RCC 7860 (cell line): ENCODE data around the gene MOCS3.
"Not testable (repeated sequence)": the region's sequence is repeated elsewhere in the genome, so short reads cannot be mapped to it uniquely, and the experiment has no call there.

ENCODE experiments used
- DNase-seq: peaks from one replicate; pipeline ENCODE4 v3.0.0-alpha.2; 2015; ENCODE audit warnings: low spot score
- FAIRE-seq: peaks from 2 replicates; lab custom pipeline; 2012; peaks lifted over from hg19 to GRCh38; lab: Jason Lieb, UNC

The MOCS3 gene

DNA sequence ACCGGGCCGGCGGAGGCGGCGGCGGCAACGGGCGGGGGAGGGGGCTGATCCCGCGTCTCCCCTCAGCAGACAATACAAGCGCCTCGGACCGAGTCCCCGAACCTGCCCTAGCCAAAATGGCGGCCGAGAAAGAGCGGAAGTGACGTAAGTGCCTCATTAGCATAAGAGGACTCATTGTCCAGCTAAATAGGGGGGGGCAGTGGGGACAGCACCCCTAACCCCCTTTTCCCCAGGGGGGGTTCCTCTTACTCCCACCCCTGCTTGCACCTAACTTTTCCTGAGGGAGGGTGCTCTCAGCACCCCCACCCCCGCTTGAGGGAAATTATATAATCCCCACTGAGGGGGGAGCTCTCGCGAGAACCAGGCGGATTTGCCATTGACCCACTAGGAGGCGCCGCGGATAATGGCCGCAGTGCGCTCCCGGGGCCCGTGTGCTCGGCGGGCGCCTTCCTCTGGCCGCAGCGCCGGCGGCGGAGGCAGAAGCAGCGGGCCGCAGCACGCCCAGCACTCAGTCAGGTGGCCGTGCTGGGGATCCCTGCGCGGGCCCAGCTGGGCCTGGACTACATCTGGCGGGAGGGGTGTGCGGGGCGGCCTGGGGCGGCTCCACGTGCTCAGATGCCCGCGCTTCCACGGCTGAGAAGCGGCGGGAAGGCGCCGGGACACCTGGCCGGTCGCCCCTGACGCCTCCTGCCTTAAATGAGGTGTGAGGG is 27.2 kb upstream of the MOCS3 start, which contains the start of gene ADNP:
ADNP (minus strand) TSS at position 132 of the 710 bp plus-strand sequence. CDS start 27,441 bp downstream, outside the sequence.
- no peak for FAIRE-seq
- DNase-seq: peak; percentile 87

DNA sequence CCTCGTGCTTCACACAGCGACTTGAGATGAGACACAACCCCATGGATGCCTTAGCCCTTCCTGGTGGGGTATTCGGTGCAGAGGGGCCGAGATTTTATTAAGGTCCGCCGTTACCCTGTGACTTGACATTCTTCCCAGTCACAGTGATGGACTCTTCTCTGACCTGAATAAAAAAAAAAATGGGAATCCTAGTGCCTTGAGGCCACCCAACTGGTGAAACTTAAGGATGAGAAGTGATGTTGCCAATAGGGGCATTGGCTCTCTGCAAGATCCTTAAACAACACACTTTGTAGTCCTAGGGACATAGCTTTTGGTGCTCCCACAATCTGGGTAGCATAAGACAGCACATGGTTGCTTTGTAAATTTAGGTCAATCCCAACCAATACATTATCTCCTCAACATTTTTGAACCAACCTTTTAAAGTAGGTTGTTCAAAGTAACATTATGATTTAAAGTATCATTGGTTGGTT is 26.6 kb upstream of the MOCS3 start:
- FAIRE-seq (no peak), DNase-seq (no peak)

DNA sequence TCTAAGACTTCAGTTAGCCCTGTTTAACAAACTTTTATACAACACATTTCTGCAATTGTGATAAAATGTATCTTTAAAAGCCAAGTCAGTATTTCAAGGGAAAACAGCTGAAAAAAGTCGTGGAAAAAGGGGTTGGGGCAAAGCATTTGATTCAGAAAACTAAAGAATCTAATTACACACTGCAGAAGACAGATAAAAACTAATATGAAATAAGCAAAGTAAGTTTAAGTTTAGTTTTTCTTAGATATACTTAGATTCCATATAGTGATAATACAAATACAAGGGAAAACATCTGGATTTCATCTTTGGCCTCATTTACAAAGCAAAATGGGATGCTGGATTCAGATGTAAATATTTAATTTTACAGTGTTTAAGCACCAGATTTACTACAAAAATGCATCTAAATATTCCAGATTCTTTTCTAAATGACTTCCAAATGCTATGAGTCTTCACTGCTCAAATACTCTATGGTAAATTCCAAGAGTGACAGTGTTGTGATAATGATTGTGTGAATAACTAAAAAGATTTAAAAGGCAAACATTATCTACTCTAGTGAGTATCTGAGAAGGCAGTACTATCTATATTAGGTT is 25.8 kb upstream of the MOCS3 start:
- FAIRE-seq (no peak), DNase-seq (no peak)

DNA sequence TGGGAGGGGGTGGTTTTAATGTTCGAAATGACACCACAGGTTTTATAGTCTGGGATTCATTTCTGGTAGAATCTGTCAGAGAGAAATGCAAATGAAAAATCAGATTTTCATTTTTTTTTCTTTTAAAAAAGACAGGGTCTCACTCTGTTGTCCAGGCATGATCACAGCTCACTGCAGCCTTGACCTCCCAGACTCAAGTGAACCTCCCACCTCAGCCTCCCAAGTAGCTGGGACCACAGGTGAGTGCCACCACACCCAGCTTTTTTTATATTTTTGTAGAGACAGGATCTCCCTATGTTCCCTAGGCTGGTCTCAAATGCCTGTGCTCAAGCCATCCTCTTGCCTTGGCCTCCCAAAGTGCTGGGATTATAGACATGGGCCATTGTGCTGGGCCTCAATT is 25.0 kb upstream of the MOCS3 start:
- no peak for FAIRE-seq

DNA sequence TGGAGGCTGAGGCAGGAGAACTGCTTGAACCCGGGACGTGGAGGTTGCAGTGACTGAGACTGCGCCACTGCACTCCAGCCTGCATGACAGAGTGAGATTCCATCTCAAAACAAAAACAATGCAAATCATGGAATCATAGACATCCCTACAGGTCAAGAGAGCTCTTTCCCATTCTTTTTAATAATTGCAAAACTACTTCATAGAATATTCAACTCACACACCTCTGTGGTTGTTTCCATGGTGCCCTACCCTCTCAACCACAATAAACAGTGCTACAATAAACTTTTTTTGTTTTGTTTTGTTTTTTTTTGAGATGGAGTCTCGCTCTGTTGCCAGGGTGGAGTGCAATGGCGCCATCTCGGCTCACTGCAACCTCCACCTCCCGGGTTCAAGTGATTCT is 15.5 kb upstream of the MOCS3 start:
- no peak for DNase-seq
- FAIRE-seq: no peak

More for the DNA sequence above, 25.0 kb upstream of the MOCS3 start:
- DNase-seq: no peak

DNA sequence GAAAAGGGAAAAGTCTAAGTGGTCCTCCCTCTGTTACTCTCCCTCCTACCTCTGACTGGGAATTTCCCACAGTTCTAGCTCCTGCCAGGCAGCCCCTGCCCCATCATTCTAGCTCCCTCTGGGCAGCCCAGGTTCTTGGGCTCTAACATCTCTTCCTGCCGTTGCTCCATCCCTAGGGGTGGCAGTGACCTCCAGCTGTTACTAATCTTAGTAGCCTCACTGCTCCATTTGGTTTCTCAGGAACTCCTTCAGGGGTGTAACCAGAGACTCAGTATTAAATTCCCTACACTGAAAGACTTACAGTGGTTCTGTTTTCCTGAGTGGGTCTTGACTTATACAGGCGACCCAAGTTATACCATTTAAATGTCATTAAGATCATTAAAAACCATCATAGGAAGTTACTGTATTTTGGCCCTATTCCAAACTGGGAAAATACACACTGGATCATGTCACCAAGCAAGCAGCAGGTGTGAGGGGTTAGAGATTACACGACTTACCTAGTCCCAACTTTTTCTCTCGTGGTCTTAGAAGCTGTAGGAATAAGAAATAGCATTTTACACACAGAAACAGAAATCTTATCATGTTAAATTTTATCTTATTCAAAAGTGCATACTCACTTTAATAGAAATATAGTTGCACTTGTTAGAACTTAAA is 10.4 kb upstream of the MOCS3 start:
- DNase-seq (no peak), FAIRE-seq (no peak)

DNA sequence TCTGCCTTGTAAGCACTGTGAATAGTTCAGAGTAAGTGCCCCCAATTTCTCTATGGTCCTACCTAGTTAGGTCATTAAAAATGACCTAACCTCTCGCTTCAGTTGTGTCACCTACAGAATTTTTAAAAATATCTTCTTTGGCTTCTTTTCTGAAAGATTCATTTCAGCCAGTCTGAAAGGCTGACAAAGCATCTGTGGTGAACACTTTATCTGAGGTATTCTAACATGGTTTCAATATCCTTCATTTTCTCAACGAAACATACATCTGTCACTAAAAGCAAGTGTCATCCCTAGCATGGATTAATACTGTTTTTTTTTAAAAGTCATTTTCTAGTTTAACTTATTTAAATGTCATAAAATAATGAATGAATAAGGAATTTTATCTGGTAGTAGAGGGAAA is 5.4 kb upstream of the MOCS3 start:
- FAIRE-seq: no peak
- no peak for DNase-seq

DNA sequence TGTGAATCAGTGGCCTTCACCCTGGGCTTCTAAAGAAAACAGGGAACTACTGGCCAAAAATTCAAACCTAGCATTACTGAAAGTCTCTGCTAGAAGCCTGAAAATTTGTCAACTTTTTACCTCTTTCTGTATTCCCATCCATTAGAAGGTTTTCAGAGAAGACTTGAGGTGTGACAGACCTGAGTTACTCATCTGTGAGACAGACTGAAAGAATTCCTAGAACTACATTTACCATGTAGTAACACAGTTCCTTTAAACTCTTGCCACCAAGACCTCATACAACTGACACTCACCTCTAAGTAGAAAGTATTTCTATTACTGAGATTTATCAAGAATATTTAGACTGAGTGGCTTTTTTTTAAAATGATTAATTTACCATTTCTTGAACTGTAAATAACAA is 4.8 kb upstream of the MOCS3 start:
- FAIRE-seq: no peak
- no peak for DNase-seq

DNA sequence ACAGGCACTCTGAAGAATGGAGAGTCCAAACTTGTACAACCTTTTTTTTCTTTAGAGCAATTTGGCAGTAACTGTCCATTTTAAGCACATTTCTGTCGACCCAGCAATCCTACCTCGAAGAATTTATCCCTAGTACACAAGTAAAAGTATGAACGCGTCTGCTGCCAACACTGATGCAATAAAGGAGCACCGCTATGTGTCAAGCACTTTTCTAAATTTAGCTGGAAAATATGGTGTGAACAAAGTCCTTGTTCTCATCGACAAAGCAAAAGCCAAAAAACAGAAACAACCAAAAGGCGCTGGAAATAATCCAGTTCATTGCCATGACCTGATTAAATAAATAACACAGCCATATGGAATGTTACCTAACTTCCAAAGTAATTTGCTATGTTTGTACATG is 1.3 kb upstream of the MOCS3 start:
- no peak for DNase-seq
- no peak for FAIRE-seq

DNA sequence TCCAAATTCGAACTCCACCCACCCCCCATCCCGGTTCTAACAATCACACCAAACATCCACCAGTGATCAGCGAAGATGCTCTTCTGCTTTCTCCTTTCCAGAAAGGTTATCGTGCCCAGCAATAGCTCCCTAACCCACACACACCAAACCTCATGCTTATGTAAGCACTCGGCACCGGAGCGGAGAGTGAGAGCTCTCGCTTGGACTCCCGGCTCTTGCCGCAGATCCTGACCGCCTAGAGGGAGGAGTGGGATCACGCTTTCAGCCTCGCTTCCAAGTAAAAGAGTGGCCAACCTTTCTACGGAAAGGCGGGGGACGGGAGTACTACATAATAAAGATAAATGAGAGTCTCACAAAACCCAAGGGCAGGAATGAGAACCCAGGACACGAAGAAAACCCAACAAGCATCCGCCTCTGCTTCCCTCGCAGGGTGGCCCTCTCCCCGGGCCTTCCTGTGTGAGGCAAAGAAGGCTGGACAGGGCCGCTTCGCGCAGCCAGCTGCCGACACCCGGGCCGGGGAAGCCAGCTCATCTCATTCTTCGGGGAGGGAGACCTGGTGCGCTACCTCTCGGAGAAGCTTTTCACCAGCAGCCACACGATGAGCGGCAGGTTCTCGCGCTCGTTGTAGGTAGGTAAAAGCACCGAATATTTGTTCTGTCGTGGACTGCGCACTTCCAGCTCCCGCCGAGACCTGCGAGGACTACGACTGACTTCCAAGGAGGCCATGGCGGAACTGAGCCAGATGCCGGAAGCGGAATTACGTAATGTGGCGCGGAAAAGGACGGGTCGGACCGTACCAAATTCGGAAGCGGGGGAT is 612 bp upstream of the MOCS3 start, which contains the start of gene DPM1:
DPM1 (minus strand) TSS at position 735 of the 817 bp plus-strand sequence; CDS start at position 726, 9 bp downstream.
- FAIRE-seq (no peak), DNase-seq (no peak)

DNA sequence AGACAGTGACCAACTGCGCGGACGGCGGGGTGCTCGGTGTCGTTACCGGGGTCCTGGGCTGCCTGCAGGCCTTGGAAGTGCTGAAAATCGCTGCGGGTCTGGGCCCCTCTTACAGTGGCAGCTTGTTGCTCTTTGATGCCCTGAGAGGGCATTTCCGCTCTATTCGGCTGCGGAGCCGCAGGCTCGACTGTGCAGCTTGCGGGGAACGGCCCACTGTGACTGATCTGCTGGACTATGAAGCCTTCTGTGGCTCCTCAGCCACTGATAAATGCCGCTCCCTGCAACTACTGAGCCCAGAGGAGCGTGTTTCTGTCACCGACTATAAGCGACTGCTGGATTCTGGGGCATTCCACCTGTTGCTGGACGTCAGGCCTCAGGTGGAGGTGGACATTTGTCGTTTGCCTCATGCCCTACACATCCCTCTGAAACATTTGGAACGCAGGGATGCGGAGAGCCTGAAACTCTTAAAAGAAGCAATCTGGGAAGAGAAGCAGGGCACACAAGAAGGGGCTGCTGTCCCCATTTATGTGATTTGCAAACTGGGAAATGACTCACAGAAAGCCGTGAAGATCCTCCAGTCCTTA is 1.0 kb downstream of the MOCS3 start:
- FAIRE-seq (no peak), DNase-seq (no peak)

DNA sequence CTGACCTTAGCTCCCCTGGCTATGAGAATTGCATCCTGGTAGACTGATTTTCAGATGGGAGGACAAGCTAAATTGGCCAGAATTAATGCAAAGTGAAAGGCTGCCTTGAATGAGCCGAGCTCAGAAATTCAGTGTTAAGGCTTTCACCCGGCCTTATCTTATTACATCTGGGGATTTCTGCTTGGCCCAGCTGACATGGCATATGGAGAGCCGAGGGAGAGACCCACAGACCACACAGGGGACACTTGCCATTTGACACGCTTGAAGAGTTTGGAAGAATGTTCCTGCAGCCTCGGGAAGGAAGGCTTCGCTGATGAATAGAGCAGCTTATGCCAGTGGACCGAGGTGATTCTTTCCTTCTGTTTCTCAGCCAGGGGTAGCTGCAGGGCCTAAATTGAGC is 9.0 kb downstream of the MOCS3 start:
- FAIRE-seq (peak; percentile 89), DNase-seq (peak; percentile 89)

DNA sequence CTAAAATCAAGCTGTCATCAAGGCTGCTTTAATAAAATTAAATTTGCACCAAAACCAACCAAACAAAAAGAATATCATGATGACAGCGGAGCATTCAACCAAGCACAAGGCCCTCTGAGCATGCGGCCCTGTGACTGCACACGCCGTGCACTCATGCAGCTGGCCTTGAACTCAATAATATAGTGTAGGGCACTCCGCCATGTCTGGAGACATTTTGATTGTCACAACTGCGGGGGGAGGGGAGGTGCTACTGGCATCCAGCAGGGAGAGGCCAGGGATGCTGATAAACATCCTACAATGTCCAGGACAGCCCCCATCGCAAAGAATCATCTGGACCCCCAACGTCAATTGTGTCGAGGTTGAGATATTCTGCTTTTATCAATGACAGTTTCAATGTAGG is 9.7 kb downstream of the MOCS3 start:
- FAIRE-seq: no peak
- no peak for DNase-seq

DNA sequence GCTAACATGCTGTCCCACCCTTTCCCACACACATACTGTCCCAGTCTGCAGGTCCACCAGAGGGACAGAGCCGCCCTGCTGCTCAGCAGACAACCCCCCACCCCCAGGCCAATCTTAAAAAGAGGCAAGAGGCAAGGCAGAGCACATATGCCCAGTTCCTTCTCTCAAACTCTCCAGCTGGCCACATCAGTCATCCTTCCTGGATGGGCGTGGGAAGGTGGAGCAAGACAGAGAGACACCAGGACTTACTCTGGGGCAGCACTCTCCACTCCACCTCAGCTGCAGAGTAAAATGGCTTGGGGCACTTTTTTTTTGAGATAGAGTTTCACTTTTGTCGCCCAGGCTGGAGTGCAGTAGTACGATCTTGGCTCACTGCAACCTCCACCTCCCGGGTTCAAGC is 10.8 kb downstream of the MOCS3 start:
- no peak for FAIRE-seq
- DNase-seq: no peak

DNA sequence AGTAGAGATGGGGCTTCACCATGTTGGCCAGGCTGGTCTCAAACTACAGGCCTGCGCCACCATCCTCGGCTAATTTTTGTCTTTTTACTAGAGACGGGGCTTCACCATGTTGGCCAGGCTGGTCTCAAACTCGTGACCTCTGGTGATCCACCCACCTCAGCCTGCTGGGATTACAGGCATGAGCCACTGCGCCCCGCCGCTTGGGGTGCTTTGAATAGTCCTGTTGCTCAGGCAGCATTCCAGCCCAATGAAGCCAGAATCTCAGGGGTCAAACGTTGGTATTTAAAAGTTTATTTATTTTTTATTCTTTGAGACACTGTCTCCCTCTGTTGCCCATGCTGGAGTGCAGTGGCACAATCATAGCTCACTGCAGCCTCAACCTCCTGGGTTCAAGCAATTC is 11.3 kb downstream of the MOCS3 start:
- DNase-seq (no peak), FAIRE-seq (no peak)

DNA sequence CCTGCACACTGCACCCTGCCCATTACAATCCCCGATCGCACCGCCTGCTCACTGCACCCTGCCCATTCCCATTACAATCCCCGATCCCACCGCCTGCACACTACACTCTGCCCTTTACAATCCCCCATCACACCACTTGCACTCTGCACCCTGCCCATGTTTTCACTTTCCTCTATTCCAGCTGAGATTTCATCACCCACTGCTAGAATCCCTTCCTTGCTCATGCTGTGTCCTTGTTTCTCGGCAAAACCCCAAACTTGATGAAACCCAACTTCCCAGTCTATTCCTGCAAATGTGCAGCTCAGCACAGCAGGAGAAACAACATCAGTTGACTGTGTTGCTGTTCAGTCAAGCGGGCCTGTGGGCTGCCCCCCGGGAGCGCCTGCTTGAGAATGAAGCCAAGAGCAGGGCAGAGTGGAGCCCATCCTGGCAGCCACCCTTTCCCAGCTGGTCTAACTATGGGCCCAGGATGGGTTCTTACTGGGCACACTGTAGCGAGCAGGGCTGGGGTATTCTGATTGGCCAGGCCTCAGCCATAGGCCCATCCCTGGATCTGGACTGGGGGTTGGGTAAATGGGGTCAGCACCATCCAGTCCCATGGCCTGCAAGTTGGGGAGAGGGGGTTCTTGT is 17.2 kb downstream of the MOCS3 start:
- FAIRE-seq: no peak
- DNase-seq: no peak

DNA sequence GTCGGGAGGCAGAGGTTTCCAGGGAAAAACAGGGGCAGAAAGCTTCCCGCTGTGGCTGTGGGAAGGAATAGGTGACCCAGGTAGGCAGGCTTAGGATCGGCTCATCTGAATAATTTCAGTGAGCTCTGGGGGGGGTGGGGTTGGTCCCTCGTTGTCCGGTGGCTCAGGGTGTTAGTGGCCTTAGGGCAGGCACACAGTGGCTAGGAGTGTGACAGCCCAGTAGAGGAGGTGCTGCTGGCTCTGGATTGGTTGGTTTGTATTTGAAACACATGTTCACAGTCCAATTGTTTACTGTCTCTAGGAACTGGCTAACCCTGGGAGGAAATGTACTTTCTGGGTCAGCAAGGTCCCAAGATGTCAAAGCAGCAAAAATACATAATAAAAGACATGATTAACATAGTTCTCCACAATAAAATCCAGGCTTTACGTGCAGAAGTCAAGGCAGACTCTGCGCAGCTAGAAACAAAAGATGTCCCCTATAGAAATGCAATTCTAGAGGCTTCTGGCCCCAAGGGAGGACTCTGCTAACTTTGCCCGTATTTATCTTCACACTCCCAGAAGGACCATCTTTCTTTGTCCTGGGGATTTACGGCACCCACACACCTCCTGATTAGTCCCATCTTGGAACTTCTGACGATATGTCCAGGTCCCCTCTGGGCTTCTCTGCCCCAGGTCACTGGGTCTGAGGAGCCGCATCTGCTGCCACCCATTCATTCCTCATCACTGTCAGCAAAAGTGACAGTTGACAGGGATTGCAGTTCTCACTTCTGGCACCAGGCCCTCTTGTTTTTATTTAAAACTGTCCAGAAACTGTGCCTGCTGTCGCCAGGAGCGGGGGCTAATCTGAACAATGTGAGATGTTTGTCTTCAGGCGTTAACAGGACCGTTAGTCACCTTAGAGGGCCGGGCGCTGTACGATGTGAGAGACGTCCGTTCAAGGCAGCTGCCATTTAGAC is 18.7 kb downstream of the MOCS3 start:
- DNase-seq: no peak
- FAIRE-seq: no peak

DNA sequence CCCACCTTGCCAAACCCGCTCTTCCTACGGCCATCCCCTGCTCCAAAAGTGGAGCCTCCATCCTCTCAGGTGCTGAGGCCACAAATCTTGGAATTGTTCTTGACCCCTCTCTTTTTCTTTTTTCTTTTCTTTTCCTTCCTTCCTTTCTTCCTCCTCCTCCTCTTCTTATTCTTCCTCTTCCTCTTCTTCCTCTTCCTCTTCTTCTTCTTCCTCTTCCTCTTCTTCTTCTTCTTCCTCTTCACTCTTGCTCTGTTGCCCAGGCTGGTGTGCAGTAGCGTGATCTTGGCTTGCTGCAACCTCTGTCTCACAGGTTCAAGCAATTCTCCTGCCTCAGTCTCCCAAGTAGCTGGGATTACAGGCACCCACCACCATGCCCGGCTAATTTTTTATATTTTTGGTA is 19.9 kb downstream of the MOCS3 start:
- not testable (repeated sequence) for DNase-seq, FAIRE-seq

DNA sequence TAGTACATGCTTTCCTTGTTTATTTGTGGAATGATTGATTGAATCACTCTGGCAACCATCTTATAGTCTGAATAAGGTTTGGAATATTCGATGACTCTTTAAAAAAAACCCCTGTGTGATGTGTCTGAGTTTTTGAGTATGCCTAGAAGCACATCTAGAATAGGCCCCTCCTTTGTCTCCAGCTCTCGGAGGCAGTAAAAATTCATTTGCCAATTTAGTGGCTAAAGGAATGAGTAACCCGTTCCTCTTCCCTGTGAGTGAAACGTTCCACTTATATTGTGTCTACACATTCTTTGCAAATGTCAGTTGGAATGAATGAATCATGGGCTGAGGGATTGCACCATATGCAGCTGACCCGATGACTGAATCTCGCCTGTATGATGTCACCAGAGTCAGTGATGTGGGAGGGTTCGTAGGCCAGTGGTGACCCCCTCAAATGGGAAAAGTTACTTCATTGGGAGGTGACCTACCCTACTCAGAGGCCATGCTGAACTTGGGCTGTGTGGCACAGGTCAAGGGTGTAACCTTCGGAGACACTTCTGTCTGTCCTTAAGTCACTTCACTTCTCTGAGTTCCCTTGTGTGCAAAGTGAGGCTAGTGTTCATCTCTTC is 21.6 kb downstream of the MOCS3 start:
- FAIRE-seq (peak; percentile 89), DNase-seq (peak; percentile 100)
